ENCODE data around the gene RASSF8.
A peak's percentile ranks its signal among the peaks of the same experiment; 100 is the strongest.

The RASSF8 gene

DNA sequence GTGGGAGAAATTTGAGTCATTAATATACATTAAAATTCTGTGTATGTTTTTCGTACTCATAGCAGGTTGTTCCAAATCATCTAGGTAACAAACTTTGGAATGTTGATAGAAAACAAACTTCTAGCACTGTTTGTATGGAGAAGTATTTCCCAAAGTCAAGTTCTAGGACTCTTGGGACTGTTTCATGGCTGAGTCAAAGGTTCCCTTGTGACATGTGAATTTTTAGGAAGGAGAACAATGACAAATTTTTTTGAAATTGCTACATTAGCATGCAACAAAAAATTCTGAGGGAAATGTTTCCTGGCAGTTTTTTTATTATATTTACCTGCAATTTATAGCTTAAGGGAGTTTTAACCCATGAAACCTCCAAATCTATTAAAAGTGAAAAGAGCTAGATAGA is 73.8 kb downstream of the RASSF8 start:
- no peak for DNase-seq (ENCODE audit: low read depth, low spot score)
- in situ Hi-C loops (cut with HindIII; ENCODE audit: low sequenced_read_pairs), result no loop called here
- no peak overlapping the region for H3K4me3 ChIP-seq (ENCODE audit: low read depth, low read length)
- TF ChIP-seq, protein P1, sequence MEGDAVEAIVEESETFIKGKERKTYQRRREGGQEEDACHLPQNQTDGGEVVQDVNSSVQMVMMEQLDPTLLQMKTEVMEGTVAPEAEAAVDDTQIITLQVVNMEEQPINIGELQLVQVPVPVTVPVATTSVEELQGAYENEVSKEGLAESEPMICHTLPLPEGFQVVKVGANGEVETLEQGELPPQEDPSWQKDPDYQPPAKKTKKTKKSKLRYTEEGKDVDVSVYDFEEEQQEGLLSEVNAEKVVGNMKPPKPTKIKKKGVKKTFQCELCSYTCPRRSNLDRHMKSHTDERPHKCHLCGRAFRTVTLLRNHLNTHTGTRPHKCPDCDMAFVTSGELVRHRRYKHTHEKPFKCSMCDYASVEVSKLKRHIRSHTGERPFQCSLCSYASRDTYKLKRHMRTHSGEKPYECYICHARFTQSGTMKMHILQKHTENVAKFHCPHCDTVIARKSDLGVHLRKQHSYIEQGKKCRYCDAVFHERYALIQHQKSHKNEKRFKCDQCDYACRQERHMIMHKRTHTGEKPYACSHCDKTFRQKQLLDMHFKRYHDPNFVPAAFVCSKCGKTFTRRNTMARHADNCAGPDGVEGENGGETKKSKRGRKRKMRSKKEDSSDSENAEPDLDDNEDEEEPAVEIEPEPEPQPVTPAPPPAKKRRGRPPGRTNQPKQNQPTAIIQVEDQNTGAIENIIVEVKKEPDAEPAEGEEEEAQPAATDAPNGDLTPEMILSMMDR (IDR thresholded peaks at IDR 0.05; ENCODE audit: low read depth, low read length), result no peak

GRCh38 chr12:26032719-26033241 is 74.3 kb downstream of the RASSF8 start:
- in situ Hi-C loops (cut with HindIII; ENCODE audit: low sequenced_read_pairs), result no loop called here
- DNase-seq (ENCODE audit: low read depth, low spot score), result peak; percentile 42
- H3K4me3 ChIP-seq (ENCODE audit: low read depth, low read length), result no peak overlapping the region
- TF ChIP-seq, protein P1 (IDR thresholded peaks at IDR 0.05; ENCODE audit: low read depth, low read length), result no peak

DNA sequence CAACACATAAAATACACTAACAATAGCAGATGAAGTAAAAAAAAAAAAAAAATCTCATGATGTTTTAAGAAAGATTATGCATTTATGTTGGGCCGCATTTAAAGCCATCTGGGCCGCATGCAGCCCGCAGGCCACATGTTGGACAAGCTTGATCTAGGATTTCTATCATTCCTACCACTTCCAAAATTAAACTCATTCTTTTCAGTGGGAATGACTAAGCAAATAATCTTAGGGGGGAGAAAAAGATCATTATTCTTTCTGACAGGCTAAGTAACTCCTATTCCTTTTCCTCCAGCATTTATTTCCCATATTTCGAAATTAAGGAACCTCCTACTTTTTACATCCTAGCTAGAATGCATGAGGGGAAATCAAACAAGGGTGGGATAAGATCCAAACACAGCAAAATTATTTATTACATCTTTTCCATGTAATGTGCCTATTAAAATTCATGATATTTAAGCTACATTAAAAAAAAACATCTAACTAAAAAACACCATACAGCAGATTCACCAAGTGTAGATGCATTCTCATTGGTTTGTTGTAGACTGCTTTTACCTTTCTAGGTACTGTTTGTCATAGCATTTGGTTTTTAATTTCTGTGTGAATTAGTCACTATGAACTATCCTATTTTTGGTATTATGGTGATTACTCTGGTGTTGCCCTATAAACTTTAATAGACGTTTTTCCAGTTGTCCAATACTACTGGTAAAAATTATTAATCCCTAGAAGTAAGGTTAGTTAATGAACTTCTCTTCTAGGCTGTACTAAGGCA is 76.1 kb downstream of the RASSF8 start:
- in situ Hi-C loops (cut with HindIII; ENCODE audit: low sequenced_read_pairs), result no loop called here
- TF ChIP-seq, protein P1 (IDR thresholded peaks at IDR 0.05; ENCODE audit: low read depth, low read length), result no peak
- H3K4me3 ChIP-seq (ENCODE audit: low read depth, low read length), result no peak overlapping the region
- no peak for DNase-seq (ENCODE audit: low read depth, low spot score)

- in situ Hi-C loops (cut with HindIII; ENCODE audit: low sequenced_read_pairs), result no loop called here
- no peak for DNase-seq (ENCODE audit: low read depth, low spot score)
- H3K4me3 ChIP-seq (ENCODE audit: low read depth, low read length), result no peak overlapping the region
- TF ChIP-seq, protein P1 (IDR thresholded peaks at IDR 0.05; ENCODE audit: low read depth, low read length), result no peak
Observed at GRCh38 chr12:26036877-26037276, 78.4 kb downstream of the RASSF8 start.

DNA sequence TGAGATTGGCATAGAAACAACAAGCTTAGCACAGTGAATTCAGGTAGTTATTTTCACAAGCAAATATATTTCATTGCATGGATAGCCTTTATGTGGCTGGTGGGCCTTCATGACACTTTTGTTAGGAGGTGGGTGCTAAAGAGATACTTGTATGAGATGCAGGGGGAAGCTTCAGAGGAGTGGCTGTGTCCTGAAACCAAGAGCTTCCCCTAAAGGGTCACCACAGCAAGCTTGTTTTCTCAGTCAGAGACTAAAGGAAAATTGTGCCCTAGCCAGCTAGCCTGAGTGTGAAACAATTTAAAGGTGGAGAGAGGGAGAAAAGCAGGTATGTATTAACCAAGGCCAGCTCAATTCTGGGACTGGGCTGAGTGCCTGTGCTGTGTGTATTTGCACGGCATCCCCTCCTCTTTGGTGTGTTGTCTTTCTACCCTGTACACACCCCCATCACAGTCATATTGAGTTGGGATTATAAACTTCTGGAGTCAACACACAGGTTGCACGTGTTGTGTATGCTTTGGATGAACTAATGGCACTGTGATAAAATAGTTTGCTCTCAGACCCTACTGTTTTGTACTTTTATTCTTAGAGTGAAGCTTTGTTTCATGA is 79.2 kb downstream of the RASSF8 start:
- TF ChIP-seq, protein P1 (IDR thresholded peaks at IDR 0.05; ENCODE audit: low read depth, low read length), result no peak
- H3K4me3 ChIP-seq (ENCODE audit: low read depth, low read length), result no peak overlapping the region
- in situ Hi-C loops (cut with HindIII; ENCODE audit: low sequenced_read_pairs), result no loop called here

DNA sequence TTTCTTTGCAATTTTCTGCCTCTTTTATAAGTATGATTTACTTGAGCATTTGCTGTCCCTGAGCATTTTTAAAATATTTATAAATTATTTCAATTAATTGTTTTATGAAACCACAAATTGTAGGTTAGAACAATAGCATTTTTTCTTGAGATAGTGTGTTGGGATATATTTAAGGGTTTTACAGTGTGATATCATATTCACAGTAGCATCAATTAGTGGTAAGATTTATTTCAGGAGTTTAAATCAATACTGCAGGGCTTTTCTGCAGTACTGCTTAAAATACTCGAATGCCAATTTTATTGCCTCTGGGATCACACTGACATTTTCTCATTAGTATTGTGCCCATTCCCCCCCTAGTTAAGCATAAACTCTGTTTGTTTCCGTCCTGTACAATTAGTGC is 84.2 kb downstream of the RASSF8 start:
- no peak for DNase-seq (ENCODE audit: low read depth, low spot score)
- H3K4me3 ChIP-seq (ENCODE audit: low read depth, low read length), result no peak overlapping the region
- TF ChIP-seq, protein P1 (IDR thresholded peaks at IDR 0.05; ENCODE audit: low read depth, low read length), result no peak
- in situ Hi-C loops (cut with HindIII; ENCODE audit: low sequenced_read_pairs), result no loop called here

More for the DNA sequence above, 79.2 kb downstream of the RASSF8 start:
- no peak for DNase-seq (ENCODE audit: low read depth, low spot score)

All from astrocyte of the spinal cord (primary cell).